AG20443 (cell line): Measurements from ENCODE around the gene IL25.
"Not testable (repeated sequence)": the region's sequence is repeated elsewhere in the genome, so short reads cannot be mapped to it uniquely, and the experiment has no call there.

ENCODE experiments used
- DNase-seq: peaks from one replicate; pipeline ENCODE4 v3.0.0; 2012; ENCODE audit warnings: low spot score, mixed read lengths

IL25 gene

DNA sequence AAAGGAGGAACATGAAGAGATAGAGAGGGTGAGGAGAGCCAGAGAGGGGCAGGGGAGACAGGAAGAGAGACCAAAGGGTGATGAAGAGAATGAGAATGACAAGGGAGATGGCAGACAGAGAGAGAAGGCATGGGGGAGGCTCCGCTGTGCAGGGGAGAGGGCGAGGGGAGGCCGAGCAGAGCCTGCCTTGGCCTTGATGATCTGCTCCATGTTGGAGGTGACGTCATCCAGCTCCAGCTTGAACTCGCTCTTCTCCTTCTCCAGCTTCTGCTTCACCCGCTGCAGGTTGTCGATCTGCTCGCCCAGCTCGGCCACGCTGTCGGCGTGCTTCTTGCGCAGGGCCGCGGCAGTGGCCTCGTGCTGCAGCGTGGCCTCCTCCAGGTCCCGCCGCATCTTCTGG lies 17.3 kb downstream of the IL25 start:
- DNase-seq = not testable (repeated sequence)

DNA sequence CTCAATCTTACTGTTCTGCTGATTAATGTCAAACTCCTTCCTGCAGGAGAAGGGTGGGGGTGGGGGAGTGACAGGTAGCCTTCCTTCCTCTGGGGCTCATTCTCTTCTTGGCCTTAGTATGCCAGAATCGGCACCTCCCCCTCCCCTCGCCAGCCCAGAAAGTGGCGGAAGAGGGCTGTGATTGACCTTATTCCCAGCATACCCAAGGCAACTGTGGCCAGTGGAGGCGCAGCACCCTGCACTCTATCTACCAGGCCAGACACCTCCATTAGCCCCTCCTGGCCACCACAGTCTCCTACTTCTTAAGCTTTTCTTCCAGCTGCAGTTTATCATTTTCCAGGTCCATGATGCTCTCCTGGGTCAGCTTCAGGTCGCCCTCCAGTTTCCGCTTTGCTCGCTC lies 20.0 kb downstream of the IL25 start:
- DNase-seq = no peak

DNA sequence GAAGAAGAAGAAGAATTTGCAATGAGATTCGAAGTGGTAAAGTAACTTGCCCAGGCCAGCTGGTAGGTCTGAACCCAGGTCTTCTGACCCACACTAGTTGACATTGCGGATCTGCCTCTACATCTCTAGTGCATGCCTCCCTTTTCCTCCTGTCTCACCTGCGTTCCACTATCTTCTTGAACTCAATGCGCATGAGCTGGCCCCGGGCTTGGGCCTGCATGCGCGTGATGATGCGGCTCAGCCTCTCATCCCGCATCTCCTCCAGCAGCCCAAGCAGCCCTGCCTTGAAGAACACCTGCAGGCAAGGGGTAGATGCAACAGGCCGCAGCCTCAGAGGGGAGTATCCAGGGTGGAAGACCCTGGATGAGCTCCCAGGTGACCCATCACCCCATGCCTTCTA lies 23.5 kb downstream of the IL25 start:
- no peak for DNase-seq

DNA sequence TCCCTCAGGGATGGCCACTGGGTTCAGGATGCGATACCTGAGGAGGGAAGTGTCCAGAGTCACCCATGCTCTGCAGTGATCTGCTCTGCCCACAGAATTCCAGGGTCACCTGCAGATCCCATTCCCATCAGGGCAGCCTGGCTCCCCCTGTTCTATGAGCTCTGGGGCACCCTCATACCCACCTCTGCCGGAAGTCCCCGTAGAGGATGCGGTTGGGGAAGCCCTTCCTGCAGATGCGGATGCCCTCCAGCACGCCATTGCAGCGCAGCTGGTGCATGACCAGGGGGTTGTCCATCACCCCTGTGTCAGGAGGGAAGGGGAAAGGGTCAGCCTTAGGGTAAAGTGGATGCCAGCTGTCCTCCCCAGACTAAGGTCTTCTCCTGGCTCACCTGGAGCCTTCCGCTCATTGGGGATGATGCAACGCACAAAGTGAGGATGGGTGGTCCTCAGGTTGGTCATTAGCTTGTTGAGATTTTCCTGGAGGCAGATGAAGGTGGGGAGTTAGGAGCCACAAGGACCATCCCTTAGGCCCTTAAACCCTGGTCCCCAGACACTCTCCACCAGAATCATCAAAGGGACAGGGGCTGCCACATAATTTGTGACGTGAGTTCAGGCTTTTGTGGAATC lies 24.3 kb downstream of the IL25 start:
- no peak for DNase-seq

DNA sequence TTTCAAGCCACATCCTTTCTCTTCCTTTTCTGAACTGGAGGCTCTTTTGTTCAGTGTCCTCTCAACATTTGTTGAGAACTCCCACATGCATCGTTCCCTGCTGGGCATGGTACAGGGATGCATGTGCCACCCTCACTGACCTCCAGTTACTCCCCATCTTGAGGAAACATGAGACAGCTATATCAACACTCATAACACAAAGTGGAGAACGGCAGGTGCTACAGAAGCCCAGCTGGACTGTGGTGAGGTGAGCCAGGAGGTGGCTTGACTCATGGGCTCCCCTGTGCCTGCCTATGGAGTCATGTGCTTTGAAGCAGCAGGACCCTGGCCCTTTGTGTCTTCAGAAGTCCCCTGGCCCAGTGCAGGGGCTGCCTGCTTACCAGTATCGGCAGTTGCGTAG lies 25.7 kb downstream of the IL25 start:
- DNase-seq = no peak

DNA sequence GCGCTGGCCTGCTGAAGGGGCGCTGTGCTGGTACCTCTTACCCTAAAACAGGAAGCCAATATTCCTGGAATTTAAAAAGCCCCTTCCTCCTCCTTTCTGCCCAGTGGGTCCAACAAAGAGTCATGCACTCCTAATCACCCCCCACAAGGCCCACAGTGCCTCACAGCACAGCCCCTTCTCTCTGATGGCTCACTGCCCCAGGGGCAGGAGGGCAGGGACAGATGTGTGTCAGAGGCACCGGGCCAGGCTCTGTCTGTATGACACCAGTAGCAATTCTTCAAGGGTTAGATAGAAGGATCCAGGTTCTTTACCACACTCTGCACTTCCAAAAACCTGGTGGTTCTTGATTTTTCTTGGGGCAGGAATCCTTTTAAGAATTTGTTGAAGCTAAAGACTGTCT lies 26.5 kb downstream of the IL25 start:
- no peak for DNase-seq

DNA sequence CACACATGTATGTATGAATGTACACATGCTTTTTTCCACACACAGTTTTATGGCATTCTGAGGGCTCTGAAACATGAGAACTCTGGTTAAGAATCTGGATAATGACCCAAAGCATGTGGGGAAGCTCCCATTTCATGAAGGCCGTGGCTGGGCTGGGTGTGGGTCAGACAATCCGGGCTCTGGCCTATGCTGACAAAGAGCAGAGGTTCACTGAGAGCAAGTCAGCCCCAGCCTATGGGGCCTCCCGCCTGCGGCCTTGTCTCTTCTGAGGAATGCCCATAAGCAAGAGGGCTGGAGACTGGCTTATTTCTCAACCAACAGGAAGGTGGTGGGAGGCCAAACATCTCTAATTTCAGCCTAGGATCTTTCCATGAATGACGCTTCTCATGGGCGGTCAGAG lies 27.0 kb downstream of the IL25 start:
- DNase-seq = no peak

DNA sequence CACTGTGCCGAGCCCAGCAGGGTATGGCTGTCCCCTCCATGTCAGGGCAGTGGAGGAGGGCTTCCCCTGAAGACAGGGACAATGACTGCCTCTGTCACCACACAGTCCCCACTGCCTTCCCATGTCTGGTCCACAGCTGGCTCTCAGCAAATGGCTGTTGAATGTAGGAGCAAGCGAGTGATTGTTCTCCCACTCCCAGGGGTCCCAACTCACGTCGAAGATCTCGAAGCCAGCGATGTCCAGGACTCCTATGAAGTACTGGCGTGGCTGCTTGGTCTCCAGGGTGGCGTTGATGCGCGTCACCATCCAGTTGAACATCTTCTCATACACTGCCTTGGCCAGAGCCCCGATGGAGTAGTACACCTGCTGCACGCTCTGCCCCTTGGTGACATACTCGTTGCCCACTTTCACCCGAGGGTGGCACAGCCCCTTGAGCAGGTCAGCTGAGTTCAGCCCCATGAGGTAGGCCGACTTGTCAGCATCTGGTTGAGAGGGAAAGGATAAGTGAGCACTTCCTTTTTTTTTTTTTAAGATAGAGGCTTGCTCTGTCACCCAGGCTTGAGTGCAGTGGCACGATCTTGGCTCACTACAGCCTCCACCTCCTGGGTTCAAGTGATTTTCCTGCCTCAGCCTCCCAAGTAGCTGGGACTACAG lies 28.0 kb downstream of the IL25 start:
- DNase-seq = not testable (repeated sequence)

DNA sequence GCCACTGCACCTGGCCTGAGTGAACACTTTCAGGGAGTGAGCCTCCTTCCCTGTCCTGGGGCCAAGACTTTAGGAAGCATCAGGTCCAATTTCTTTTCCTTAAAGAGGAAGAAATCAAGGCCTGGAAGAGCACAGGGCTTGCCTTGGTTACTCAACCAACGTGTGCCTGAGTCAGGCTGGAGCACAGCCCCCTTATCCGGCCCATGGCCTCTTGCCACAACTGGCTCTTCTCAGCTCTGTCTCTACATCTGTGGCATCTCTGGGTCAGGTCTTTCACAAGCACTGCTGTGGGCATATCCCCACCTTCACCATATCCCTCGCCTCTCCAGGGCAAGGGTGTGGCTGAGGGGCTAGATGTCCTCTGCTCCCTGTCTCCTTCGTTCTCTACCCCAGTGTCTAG lies 28.7 kb downstream of the IL25 start:
- no peak for DNase-seq

DNA sequence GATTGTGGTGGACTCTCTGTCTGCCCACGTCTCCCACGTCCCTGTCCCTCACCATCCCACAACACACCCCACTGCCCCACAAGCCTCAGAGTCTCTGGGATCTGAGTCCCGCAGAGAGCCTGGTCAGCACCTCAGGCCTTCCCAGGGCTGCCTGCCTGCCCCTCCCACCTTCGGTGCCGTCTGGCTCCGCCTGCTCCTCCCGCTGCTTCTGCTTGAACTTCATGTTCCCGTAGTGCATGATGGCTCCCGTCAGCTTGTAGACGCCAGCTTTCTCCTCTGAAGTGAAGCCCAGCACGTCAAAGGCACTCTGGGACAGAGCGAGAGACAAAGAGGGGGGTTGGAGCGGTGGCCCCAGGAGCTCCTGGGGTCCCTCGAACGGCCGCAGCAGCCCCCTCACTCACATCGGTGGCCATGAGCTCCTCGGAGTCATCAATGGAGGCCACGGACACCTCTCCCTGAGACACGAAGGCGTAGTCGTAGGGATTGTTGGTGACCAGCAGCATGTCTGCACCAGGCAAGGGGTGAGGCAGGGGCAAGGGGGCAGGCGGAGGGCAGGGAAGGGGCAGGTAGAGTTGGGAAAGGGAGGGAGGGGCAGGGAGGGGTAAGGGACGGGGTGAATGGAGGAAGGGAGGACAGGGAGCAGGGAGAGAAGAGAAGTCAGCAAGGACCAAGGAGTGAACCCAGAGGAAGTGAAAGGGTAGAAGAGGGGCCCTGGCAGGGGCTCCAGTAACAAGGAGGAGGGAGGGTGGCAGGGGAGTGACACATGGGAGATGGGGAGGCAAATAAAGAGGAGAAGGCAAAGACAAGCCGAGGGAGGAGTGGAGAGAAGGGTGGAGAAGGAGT lies 29.9 kb downstream of the IL25 start:
- DNase-seq = no peak

DNA sequence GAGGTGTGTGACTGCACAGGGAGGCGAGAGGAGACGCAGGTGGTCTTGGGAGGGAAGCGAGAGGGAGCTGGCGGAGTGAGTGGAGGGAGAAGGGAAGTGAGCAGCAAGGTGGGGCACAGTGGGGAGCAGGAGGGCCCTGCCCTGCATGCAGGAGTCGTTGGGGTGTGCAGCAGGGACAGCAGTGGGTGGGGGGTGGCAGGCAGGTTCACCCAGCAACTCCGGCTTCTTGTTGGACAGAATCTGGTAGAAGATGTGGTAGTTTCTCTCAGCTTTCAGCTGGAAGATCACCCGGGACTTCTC lies 30.5 kb downstream of the IL25 start:
- no peak for DNase-seq

DNA sequence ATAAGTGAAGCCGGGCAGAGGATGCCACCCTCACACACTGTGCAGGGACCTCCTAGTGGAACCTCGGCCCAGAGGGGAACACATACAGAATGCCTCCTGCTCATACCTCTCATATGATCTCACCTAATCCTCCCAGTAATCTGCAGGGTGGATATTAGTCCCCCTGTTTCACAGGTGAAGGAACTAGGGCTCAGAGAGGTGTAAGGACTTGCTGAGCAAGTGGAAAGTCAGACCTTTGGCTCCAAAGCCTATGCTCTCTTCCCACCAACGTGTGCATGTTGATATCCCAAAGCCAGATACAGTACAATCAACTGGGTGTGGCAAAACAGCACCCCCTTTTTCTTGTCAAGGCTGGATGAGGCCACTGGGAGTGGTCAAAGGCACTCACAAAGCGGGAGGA lies 31.3 kb downstream of the IL25 start:
- DNase-seq = no peak

DNA sequence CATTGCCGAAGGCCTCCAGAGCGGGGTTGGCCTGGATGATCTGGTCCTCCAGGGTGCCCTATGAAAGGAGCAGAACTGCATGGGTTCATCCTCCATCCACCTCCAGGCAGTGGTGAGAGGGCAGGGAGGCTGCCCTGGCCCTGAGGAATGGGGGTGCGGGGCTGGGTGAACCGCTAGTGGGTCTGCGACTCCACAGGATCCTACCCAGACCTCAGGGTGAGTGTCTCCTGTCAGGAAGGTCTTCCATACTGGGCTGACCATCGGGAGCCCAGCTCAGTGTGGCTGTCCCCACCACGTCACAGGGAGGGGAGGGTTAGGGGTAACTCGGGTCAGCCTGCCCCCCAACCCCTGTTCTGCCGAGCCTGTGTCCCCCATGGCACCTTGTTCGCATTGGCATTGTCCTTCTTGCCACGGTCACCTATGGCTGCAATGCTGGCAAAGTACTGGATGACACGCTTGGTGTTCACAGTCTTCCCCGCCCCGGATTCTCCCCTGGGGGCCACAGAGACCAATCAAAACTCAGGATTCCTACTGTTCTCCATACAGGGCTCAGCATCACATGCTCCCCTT lies 31.8 kb downstream of the IL25 start:
- no peak for DNase-seq

DNA sequence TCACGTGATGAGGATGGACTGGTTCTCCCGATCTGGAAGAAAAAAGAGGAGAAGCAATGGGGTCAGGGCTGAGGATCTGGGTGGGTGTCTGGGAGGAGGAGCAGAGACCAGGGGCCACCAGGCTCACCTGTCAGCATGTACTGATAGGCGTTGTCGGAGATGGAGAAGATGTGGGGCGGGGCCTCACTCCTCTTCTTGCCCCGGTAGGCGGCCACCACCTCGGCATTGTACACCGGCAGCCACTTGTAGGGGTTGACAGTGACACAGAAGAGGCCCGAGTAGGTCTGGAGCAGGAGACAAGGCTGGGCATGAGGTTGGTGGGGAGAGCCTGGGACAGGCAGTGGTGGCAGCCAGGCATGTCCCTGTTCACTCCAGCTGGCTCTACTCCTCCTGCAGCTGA lies 32.5 kb downstream of the IL25 start:
- DNase-seq = no peak

DNA sequence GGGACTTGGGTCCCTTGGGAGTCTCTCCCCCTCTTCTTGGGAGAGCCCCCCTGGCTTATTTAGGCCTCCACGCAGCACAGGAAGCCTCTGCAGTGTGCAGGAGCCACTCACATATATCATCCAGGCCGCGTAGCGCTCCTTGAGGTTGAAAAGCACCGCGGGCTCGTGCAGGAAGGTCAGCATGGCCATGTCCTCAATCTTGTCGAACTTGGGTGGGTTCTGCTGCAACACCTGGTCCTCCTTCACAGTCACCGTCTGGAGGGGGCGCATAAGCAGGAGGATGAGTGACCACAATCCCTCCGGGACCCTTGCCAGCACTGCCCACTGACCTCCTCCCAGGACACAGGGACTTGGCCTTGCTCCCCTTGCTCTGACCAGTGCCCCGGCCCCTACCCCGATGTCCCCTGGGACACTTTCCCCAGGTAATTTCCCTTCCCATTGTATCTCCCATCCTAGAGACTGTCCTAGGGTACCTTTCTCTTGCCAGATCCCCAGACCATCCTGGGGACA lies 33.0 kb downstream of the IL25 start:
- no peak for DNase-seq

DNA sequence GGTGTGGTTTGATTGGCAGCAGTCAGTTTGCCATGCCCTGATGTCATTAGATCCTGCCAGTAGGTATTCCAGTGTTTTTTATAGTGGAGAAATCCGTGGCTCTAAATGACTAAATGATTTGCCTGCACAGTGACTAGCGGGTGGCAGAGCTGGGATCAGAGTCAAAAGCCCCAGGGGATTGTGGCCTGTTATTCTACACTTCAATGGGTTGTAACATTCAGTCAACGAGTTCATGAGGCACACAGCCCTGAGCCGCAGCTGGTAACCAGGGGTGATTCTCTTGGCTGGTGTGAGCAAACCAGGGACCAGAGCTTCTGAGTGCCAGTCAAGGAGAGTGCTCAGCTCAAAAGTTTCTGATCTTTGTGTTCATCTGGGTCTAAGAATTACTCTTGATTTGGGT lies 33.6 kb downstream of the IL25 start:
- DNase-seq = no peak

DNA sequence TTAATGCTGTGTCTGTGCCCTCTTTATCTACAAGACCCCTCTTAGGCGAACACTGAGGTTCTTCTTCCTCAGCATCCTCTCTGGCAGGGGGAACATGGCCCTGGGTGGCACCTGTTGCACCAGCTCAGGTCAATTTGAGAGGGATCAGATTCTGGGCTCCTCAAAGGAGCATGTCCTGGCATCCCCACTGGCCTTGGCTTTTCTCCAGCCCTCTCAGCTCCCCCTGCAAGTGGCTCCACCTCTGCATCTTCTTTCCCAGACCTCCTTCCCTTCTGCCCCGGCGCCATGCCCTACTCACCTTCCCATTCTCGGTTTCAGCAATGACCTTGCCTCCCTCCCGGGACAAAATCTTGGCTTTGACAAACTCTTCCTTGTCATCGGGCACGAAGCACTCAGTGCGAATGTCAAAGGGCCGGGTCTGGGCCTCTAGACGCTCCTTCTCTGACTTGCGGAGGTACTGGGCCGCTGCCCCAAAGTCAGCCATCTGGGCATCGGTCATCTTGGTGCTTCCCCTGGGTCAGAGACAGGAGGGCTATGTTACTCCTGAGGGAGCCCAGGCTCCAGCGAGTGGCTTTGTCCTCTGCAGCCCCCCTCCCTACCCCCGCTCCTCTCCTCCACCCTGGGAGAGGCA lies 34.2 kb downstream of the IL25 start:
- no peak for DNase-seq

DNA sequence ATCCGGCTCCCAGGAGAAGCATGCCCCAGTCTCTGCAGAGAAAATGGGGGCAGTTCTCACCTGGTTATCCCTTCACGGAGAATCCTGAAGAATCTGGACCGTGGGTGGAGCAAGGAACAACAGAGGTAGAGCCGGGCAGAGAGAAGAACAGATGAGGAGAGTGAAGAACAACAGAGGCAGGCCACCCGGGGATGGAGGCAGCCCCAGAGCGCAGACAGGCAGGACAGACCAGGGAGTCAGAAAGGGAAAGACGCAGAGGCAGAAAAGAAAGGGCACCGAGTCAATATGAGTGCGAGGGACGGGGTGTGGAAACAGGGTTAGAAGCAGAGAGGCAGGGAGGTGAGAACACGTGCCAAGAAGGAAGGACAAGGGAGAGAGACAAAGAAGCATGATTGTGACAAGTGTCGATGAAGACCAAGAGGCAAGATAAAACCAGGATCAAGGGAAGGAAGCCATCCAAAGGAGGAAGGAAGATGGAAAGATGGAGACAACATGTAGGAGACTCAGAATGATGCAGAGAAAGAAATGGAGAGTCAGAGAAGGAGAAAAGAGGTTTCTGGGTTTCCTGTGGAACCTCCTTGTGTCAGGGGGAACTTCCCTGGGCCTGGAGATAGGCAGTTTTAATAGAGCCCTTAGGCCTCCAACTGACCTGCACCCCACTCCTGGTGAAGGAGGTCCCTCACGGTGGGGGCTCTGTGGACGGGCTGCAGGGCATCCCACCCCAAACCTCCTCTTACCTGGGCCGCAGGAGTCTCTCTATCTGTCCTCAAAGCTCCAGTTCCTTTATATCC lies 35.1 kb downstream of the IL25 start, which contains the start of gene MYH6:
MYH6 (minus strand) TSS at position 758 of the 791 bp plus-strand sequence. CDS start 1,050 bp downstream, outside the sequence.
- no peak for DNase-seq

DNA sequence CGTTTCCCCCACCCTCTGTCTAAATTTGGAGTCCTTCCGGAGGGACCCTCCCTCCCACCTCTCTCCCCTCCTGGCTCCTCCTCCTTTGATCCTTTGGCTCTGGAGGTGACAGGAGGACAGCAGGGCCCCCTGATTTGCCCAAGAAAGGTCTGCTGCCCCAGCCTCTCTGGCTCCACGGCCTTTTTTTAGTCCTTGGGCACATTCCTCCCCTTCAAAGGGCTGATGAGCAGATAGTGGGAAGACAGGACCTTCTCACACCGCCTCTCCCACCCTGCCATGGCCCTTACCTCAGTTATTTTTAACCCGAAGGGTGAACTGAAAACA lies 35.7 kb downstream of the IL25 start:
- no peak for DNase-seq

DNA sequence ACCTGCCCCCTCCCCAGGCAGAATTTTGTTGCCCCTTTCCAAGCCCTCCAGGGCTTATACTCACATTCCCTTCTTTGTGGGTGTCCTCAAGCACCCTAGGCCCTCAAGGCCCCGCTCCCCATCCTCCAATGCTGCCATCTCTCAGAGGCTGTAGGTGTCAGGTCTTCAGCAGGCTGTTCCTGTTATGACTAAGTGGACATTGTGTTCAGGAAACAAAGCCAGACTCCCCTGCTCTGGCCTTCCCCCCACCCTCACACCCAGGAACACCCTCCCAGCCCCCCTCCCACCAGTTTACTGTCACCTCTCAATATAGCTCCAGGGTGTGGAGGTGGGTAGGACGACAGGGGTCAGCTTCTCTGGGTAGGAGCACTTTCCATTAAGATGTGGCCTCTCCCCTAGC lies 36.9 kb downstream of the IL25 start:
- DNase-seq = no peak

DNA sequence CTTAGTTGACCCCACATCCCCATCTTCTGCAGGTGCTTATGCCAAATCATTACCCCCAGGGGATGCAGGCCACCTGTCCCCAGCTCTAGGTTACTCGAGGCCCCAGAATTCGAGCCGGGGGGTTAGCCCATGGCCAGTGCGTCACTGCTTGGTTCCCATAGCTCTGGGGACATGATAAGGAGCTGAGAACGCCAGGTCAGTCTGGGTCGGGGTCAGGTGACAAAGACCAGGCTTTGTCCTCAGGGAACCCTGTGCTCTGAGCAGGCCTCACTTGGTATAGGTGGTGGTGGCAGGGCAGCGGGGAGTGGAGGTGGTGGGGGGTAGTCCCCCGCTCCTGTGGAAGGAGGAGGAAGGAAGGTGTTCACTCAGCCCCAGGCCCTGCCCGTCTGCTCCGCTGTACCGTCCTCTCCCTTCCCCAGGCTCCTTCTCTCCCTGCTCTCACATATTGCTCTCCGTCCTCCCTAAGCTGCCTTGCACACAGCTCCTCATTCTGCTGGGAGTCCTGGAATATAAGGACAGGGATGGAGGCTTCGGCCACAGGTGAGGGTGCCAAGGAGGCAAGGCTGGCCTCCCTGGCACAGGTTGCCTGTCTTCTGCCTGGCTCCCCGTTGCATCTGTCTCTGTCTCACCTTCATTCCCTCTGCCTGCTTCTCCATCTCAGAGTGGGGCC lies 37.5 kb downstream of the IL25 start:
- DNase-seq = no peak
